ENCODE measurements around the gene SPNS1.
A peak's percentile ranks its signal among the peaks of the same experiment; 100 is the strongest.
"Not testable (repeated sequence)": the region's sequence is repeated elsewhere in the genome, so short reads cannot be mapped to it uniquely, and the experiment has no call there.

Gene SPNS1

DNA sequence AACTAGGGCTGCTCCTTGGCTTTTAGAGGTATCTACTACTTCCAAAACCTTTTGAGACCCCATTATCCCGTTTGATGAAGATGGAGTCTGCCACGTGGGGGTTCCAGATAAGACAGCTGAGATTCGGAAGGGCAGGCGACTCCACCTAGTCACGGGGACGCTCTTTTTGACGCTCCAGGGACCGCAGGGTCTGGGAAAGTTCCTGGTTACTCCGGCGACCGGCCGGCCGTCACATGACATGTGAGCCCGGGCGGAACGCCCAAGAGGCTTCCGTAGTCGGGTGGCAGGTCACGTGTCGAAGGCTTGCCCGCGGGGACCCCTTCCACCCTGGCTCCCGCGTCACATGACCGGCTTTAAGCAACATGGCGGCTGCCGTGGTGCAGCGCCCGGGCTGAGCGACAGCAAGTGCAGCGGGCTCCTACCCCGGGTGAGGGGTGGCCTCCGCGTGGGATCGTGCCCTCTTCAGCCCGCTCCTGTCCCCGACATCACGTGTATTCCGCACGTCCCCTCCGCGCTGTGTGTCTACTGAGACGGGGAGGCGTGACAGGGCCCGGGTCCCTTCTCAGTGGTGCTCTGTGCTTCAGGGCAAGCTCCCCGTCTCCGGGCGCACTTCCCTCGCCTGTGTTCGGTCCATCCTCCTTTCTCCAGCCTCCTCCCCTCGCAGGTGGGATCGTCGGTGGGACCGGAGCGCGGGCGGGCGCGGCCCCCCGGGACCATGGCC is at the start of gene SPNS1:
TSS of gene SPNS1 (plus strand) at position 342 of the 721 bp plus-strand sequence. CDS start at position 716, 374 bp downstream.
- peak; percentile 98 for DNase-seq (ENCODE audit: low read depth)

GRCh38 chr16:28925386-28926228 is 49.0 kb upstream of the SPNS1 start:
- DNase-seq (ENCODE audit: low read depth): peak; percentile 75

GRCh38 chr16:28926284-28926683 is 48.3 kb upstream of the SPNS1 start:
- not testable (repeated sequence) for DNase-seq (ENCODE audit: low read depth)

GRCh38 chr16:28927815-28928214 is 46.8 kb upstream of the SPNS1 start:
- no peak for DNase-seq (ENCODE audit: low read depth)

DNA sequence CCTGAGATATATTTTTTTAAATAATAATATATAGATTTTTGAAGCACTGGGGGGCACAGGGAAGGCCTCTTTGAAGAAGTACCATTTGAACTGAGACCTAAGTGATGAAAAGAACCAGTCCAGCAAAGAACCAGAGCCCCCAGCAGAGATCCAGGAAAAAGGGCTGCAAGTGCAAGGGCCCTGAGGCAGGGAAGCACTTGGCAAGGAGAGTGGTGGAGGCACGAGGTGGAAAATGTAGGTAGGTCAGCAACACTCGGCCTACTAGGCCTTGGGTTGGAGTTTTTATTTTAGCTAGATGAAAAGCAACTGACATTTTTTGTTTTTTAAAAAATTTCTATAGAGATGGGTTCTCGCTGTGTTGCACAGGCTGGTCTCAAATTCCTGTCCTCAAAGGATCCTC is 44.4 kb upstream of the SPNS1 start:
- no peak for DNase-seq (ENCODE audit: low read depth)

DNA sequence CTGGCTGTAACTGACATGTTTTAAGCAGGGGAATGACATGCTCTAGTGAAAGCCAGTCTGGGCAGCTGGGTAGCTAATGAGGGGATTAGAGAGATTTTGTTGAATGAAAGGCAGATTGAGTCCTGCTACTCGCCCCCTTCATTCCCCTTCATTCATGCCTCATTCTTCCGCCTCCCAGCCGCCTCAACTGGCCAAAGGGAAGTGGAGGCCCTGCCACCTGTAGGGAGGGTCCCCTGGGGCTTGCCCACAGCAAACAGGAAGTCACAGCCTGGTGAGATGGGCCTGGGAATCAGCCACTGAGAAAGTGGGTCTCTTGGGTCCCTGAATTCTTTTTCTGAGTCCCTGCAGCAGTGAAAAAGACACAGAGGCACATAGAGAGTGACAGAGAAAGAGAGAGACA is 43.9 kb upstream of the SPNS1 start:
- no peak for DNase-seq (ENCODE audit: low read depth)

DNA sequence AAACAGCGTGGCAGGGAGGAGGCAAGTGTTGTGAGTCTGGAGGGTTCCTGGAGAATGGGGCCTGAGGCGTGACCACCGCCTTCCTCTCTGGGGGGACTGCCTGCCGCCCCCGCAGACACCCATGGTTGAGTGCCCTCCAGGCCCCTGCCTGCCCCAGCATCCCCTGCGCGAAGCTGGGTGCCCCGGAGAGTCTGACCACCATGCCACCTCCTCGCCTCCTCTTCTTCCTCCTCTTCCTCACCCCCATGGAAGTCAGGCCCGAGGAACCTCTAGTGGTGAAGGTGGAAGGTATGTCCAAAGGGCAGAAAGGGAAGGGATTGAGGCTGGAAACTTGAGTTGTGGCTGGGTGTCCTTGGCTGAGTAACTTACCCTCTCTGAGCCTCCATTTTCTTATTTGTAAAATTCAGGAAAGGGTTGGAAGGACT is 42.8 kb upstream of the SPNS1 start, which contains the start of gene CD19:
TSS of gene CD19 (plus strand) at position 171 of the 425 bp plus-strand sequence. CDS start at position 201, 30 bp downstream.
- DNase-seq (ENCODE audit: low read depth): no peak

- DNase-seq (ENCODE audit: low read depth): no peak
These were observed 42.0 kb upstream of the SPNS1 start for GRCh38 chr16:28932339-28933141.

GRCh38 chr16:28933171-28933570 is 41.4 kb upstream of the SPNS1 start:
- DNase-seq (ENCODE audit: low read depth): no peak

GRCh38 chr16:28935346-28935745 is 39.2 kb upstream of the SPNS1 start:
- DNase-seq (ENCODE audit: low read depth): no peak

GRCh38 chr16:28935924-28936783 is 38.4 kb upstream of the SPNS1 start:
- peak; percentile 77 for DNase-seq (ENCODE audit: low read depth)

GRCh38 chr16:28936784-28937155 is 37.8 kb upstream of the SPNS1 start:
- no peak for DNase-seq (ENCODE audit: low read depth)

DNA sequence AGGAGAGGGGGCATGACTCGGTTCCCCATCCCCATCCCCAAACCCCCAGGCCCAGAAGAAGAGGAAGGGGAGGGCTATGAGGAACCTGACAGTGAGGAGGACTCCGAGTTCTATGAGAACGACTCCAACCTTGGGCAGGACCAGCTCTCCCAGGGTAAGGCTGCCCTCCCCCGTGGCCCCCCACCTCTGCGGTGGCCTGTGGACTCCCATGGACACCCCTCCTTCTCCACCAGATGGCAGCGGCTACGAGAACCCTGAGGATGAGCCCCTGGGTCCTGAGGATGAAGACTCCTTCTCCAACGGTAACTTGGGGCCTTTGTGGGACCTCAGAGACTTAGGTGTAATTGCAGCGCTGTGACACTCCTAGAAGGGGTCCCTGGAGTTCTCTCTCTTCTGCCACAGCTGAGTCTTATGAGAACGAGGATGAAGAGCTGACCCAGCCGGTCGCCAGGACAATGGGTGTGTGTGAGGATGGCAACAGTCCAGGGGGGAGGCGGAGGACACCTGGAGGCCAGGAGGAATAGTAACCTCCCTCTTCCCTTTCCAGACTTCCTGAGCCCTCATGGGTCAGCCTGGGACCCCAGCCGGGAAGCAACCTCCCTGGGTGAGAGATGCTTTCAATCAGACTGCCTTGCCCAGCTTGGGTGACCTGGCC is 37.2 kb upstream of the SPNS1 start:
- no peak for DNase-seq (ENCODE audit: low read depth)

DNA sequence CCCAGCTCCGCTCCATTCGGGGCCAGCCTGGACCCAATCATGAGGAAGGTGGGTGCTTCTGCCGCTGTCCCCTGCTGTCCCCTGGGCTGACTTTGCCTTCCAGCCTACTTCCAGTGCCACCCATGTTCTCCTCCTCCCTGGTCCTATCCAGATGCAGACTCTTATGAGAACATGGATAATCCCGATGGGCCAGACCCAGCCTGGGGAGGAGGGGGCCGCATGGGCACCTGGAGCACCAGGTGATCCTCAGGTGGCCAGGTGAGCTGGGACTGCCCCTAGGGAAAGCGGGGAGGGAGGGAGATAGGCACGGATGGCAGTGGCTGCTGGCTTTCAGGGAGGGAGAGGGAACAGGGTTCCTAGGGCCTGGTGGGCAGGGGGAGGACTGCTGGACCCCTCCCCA is 35.9 kb upstream of the SPNS1 start:
- DNase-seq (ENCODE audit: low read depth): no peak

- DNase-seq (ENCODE audit: low read depth): not testable (repeated sequence)
These were observed 34.8 kb upstream of the SPNS1 start for GRCh38 chr16:28939825-28940224.

DNA sequence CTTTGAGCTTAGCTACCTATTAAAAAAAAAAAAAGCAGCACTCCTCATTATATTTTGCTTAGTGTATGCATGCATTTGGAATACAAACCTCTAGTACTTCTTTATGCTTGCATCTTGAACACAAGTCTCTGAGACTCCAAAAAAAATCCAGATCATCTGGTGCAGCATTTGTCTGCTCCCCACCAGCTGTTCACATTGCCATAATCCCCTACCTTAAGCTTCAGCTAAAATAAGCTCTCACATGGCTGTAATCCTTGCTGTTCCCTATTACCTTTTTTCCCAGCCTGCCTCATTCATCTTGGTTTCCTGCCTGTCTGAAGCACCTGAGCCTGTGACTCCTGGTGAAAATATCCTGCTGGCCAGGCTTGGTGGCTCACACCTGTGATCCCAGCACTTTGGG is 31.3 kb upstream of the SPNS1 start:
- no peak for DNase-seq (ENCODE audit: low read depth)

DNA sequence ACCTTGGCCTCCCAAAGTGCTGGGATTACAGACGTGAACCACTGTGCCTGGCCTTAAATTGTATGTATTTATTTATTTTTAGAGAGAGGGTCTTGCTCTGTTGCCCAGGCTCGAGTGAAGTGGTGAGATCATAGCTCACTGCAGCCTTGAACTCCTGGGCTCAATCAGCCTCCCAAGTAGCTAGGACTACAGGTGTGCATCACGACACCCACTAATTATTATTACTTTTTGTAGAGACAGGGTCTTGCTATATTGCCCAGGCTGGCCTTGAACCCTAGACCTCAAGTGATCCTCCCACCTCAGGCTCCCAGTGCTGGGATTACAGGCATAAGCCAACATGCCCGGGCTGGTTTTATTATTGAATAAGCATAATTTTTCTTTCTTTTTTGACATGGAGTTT is 27.9 kb upstream of the SPNS1 start:
- no peak for DNase-seq (ENCODE audit: low read depth)

DNA sequence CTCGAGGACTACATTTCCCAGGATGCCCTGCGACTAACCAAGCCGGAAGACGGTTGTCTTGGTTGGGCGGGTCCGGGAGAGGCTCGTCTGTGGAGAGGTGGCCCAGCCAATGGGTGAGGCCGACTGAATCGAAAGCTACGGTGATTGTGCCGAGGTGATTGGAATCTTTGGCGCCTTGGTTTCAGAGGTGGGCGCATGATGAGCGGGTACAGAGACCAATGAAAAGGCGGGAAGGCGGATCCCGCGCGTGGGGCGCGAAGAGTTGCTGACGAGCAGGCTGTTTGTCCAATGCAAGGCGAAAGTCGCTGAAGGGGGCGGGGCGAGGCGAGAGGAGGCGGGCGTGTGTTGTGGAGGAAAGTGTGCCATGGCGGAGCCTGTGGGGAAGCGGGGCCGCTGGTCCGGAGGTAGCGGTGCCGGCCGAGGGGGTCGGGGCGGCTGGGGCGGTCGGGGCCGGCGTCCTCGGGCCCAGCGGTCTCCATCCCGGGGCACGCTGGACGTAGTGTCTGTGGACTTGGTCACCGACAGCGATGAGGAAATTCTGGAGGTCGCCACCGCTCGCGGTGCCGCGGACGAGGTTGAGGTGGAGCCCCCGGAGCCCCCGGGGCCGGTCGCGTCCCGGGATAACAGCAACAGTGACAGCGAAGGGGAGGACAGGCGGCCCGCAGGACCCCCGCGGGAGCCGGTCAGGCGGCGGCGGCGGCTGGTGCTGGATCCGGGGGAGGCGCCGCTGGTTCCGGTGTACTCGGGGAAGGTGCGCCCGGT is 23.7 kb upstream of the SPNS1 start, which contains the start of gene NFATC2IP:
TSS of gene NFATC2IP (plus strand) at position 290 of the 762 bp plus-strand sequence. CDS start at position 365, 75 bp downstream.
- peak; percentile 100 for DNase-seq (ENCODE audit: low read depth)

DNA sequence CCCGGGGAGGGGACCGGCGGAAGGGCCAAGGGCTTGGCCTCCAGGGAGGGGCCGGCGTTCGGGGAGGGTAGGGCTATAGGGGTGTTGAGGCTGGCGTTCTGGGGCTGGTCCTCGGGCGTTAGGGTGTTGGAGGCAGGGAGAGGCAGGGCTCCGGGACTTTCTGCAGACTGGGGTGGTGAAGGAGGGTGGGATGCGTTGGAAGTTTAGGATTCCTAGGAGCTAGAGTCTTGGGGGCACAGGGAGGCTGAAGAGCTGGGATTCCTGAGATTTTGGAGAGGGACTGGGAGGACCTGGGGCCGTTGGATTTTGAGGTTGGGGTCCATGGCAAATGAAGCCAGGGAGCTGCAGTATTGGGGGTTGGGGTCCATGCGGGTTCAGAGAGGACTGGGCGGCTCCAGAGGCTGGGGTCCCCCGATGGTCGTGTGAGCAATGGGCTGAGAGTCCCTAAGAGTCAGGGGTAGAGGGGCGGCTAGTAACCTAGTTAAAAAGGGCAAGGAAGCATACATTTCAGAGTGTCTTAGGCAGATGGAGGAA is 23.1 kb upstream of the SPNS1 start:
- DNase-seq (ENCODE audit: low read depth): no peak

- no peak for DNase-seq (ENCODE audit: low read depth)
These were observed 16.4 kb upstream of the SPNS1 start for GRCh38 chr16:28958216-28958615.
